Endothelial cell of umbilical vein (primary cell): ENCODE results near the gene SLC5A11.

Source experiments
- POLR2A ChIP-seq: IDR thresholded peaks from 2 replicates; pipeline ENCODE4 v1.6.1; 2012; ENCODE audit warnings: low read depth, mild to moderate bottlenecking, control low read depth, low read length
- TF ChIP-seq, protein P1 (sequence below), 2 donors: IDR thresholded peaks; 1 replicate in 1 of 2; 2 replicates in 1 of 2; pipeline ENCODE4 v1.5.1; 2011; ENCODE audit warnings: low read length in 2 of 2, mild to moderate bottlenecking in 2 of 2, moderate library complexity in 2 of 2, control low read depth in 1 of 2, inconsistent platforms in 1 of 2, low read depth in 1 of 2; ENCODE audit not compliant: insufficient read depth in 1 of 2; ENCODE audit errors: extremely low read depth in 1 of 2

DNA sequence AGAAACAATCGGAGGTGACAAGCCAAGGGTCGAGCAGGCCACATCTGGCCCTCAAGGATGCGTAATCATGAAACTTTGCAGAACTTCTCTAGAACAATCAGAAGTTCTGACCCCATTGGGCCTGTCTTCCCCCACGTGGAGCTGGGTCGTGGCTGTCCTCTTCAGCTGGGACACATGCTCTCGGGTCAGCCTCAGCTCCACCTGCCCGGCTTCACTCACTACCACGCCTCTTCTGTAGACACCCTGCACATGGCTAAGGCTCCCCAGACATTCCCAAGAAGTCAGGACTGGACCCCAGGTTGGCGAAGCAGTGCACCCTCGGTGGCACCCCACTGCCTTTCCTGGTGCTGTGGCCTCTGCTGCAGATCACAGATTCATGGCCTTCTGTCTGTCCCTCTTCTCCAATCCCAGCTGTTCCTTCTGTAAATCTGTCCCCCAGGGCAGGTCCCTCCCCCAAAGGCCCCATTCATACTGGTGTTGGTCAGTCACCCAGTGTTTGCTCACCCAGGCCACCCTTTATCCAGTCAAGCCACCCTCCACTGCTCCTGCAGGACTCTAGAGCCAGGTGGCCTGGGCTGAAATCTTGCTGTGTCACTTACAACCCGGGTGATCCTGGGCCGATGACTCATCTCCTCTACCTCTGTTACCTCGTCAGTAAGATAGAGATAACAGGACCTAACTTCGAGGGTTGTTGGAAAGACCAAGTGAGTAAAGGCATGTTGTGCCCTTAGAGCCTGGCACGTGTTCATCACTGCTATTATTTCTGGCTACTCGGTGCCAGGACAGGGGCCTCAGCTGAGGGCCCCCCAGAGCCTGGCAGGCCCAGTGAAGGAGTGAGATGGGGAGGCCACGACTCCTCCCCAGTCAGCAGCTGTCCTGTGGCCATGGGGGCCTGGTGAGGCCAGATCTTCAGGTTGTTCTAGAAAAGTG, 1.4 kb upstream of the SLC5A11 start:
- TF ChIP-seq, protein P1, sequence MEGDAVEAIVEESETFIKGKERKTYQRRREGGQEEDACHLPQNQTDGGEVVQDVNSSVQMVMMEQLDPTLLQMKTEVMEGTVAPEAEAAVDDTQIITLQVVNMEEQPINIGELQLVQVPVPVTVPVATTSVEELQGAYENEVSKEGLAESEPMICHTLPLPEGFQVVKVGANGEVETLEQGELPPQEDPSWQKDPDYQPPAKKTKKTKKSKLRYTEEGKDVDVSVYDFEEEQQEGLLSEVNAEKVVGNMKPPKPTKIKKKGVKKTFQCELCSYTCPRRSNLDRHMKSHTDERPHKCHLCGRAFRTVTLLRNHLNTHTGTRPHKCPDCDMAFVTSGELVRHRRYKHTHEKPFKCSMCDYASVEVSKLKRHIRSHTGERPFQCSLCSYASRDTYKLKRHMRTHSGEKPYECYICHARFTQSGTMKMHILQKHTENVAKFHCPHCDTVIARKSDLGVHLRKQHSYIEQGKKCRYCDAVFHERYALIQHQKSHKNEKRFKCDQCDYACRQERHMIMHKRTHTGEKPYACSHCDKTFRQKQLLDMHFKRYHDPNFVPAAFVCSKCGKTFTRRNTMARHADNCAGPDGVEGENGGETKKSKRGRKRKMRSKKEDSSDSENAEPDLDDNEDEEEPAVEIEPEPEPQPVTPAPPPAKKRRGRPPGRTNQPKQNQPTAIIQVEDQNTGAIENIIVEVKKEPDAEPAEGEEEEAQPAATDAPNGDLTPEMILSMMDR (IDR thresholded peaks at IDR 0.05; ENCODE audit: extremely low read depth in 1 of 2, insufficient read depth in 1 of 2, low read depth in 1 of 2, low read length in 2 of 2): no peak
- TF ChIP-seq POLR2A: no peak
